ENCODE measurements around the gene SEMA4D. TPM values are rescaled to one million over a fixed set of nuclear protein-coding genes. Genes with fewer than 3 reads are reported as not detected.

Gene SEMA4D
- total RNA-seq, 1 experiment from 2014 or later, result 48.4 TPM

- Histone ChIP-seq H3K4me2 (no peak overlapping the region), H4K20me1 (ENCODE audit: insufficient read depth) (no peaks in the 10 kb centered on the region; the same call in 1 of the 2 replicates), H3K9me2 (ENCODE audit: insufficient read depth) (no peaks in the 10 kb centered on the region), H3K27ac (no peak overlapping the region), H3F3A (ENCODE audit: insufficient read depth, low read depth) (peaks cover 3% of the 10 kb centered on the region; the same call in 1 of the 2 replicates), H2AFZ (no peak overlapping the region), H3K4me1 (replicated peaks; ENCODE audit: insufficient read depth) (peaks cover 9% of the 10 kb centered on the region), H3K27me3 (ENCODE audit: insufficient read depth, low read depth) (no peaks in the 10 kb centered on the region), H3K79me2 (ENCODE audit: low read depth) (no peaks in the 10 kb centered on the region), H3K4me3 (no peak overlapping the region), H3K9me3 (ENCODE audit: insufficient read depth, low read depth) (no peaks in the 10 kb centered on the region), H3K36me3 (ENCODE audit: low read depth) (no peaks in the 10 kb centered on the region)
- intact Hi-C loops (cut with micrococcal nuclease; ENCODE audit: unreplicated experiment), result no loop called here
- ChIA-PET POLR2A (ENCODE audit: unreplicated experiment) (no interaction called here), CTCF (no interaction called here)
- BruUV-seq (replicated peaks), result no TSS peak
- TF ChIP-seq EZH2 (IDR thresholded peaks at IDR 0.05; ENCODE audit: low read depth) (no peak), CTCF (conservative IDR thresholded peaks at IDR 0.05) (no peak)
- DNase-seq, result no peak
These were observed 70.2 kb downstream of the SEMA4D start for GRCh38 chr9:89427621-89428221.

GRCh38 chr9:89426384-89426961, 71.4 kb downstream of the SEMA4D start:
- Histone ChIP-seq H3K36me3 (ENCODE audit: low read depth) (no peaks in the 10 kb centered on the region), H3K9me2 (ENCODE audit: insufficient read depth) (no peaks in the 10 kb centered on the region), H4K20me1 (ENCODE audit: insufficient read depth) (no peaks in the 10 kb centered on the region; the same call in 1 of the 2 replicates), H3K27ac (no peak overlapping the region), H3K27me3 (ENCODE audit: insufficient read depth, low read depth) (no peaks in the 10 kb centered on the region), H2AFZ (no peak overlapping the region), H3K4me3 (no peak overlapping the region), H3F3A (ENCODE audit: insufficient read depth, low read depth) (peaks cover 3% of the 10 kb centered on the region; the same call in 1 of the 2 replicates), H3K4me1 (replicated peaks; ENCODE audit: insufficient read depth) (peaks cover 8% of the 10 kb centered on the region), H3K9me3 (ENCODE audit: insufficient read depth, low read depth) (no peaks in the 10 kb centered on the region), H3K4me2 (no peak overlapping the region), H3K79me2 (ENCODE audit: low read depth) (no peaks in the 10 kb centered on the region)
- no peak for DNase-seq
- CTCF ChIA-PET, result no interaction called here
- BruUV-seq (replicated peaks), result no TSS peak
- TF ChIP-seq CTCF (conservative IDR thresholded peaks at IDR 0.05) (no peak), EZH2 (IDR thresholded peaks at IDR 0.05; ENCODE audit: low read depth) (no peak)
- POLR2A ChIA-PET (ENCODE audit: unreplicated experiment), result no interaction called here
- intact Hi-C loops (cut with micrococcal nuclease; ENCODE audit: unreplicated experiment), result no loop called here

GRCh38 chr9:89425921-89426383, 72.0 kb downstream of the SEMA4D start:
- CTCF ChIA-PET, result no interaction called here

More at GRCh38 chr9:89425921-89426383, 72.0 kb downstream of the SEMA4D start:
- intact Hi-C loops (cut with micrococcal nuclease; ENCODE audit: unreplicated experiment), result no loop called here
- BruUV-seq (replicated peaks), result no TSS peak
- Histone ChIP-seq H2AFZ (no peak overlapping the region), H3K79me2 (ENCODE audit: low read depth) (no peaks in the 10 kb centered on the region), H3K27ac (no peak overlapping the region), H3F3A (ENCODE audit: insufficient read depth, low read depth) (peaks cover 3% of the 10 kb centered on the region; the same call in 1 of the 2 replicates), H3K4me3 (no peak overlapping the region), H3K9me2 (ENCODE audit: insufficient read depth) (no peaks in the 10 kb centered on the region), H3K4me2 (no peak overlapping the region), H3K9me3 (ENCODE audit: insufficient read depth, low read depth) (no peaks in the 10 kb centered on the region), H3K27me3 (ENCODE audit: insufficient read depth, low read depth) (no peaks in the 10 kb centered on the region), H4K20me1 (ENCODE audit: insufficient read depth) (no peaks in the 10 kb centered on the region; the same call in 1 of the 2 replicates), H3K4me1 (replicated peaks; ENCODE audit: insufficient read depth) (peaks cover 3% of the 10 kb centered on the region), H3K36me3 (ENCODE audit: low read depth) (no peaks in the 10 kb centered on the region)
- DNase-seq, result no peak
- no peak for TF ChIP-seq CTCF (conservative IDR thresholded peaks at IDR 0.05)
- TF ChIP-seq EZH2 (IDR thresholded peaks at IDR 0.05; ENCODE audit: low read depth), result no peak
- POLR2A ChIA-PET (ENCODE audit: unreplicated experiment), result no interaction called here

Measured in PC-9 (cell line).